Epithelial cell of esophagus (primary cell): Measurements from ENCODE around the gene CHMP1A.

ENCODE experiments used
- DNase-seq: peaks from one replicate; pipeline ENCODE4 v3.0.0; 2010; ENCODE audit warnings: low read depth
- H3K4me3 ChIP-seq: 2 replicates; pipeline ENCODE4 v1.5.1; 2011; ENCODE audit warnings: mild to moderate bottlenecking, low read length, control low read depth
- TF ChIP-seq, protein P1 (sequence below): IDR thresholded peaks from 2 replicates; pipeline ENCODE4 v1.5.1; 2011; ENCODE audit warnings: low read depth, mild to moderate bottlenecking, low read length, control low read depth, inconsistent platforms; ENCODE audit not compliant: insufficient read depth; ENCODE audit errors: missing control alignments

CHMP1A gene

DNA sequence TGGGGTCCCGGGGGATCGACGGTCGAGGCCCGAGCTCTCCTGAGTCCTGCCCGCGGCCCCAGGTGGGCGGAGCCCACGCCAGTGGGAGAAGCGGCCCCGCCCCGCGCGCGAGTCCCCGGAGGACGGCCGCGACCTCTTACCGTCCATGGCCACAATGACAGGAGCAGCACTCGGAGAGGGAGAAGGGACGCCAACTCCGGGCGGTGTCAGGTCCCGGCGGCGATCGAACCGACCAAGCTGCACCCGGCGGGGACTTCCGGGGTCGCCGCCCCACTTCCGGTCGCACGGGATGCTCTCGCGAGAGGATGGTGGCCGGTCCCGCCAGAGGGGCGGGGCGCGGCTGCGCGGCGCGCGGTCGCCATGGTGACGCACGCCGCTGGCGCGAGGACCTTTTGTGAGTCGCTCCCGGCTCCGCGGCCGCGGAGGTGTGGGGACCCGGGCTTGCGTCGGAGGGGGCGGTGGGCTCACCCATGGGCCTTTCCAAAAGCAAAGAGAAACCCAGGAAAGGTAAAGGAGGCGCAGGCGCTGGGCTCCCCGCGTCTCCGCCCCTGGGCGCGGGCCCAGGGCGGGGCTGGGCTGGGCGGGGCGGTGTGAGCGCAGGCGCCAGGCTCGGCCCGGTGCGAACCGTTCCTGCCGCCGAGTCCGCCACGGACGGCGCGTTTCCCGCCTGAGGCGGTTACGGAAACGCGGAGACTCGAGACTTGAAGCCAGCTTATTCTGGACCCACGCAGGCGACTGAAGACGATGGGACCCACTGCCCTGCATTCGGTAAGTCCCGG, at the start of gene CHMP1A, which contains the start of gene SPATA33:
CHMP1A (minus strand) TSS at position 267 of the 779 bp plus-strand sequence; CDS start at position 147, 120 bp downstream.
SPATA33 (plus strand) TSS at position 395 of the 779 bp plus-strand sequence; CDS start at position 471, 76 bp downstream.
- TF ChIP-seq, protein P1, sequence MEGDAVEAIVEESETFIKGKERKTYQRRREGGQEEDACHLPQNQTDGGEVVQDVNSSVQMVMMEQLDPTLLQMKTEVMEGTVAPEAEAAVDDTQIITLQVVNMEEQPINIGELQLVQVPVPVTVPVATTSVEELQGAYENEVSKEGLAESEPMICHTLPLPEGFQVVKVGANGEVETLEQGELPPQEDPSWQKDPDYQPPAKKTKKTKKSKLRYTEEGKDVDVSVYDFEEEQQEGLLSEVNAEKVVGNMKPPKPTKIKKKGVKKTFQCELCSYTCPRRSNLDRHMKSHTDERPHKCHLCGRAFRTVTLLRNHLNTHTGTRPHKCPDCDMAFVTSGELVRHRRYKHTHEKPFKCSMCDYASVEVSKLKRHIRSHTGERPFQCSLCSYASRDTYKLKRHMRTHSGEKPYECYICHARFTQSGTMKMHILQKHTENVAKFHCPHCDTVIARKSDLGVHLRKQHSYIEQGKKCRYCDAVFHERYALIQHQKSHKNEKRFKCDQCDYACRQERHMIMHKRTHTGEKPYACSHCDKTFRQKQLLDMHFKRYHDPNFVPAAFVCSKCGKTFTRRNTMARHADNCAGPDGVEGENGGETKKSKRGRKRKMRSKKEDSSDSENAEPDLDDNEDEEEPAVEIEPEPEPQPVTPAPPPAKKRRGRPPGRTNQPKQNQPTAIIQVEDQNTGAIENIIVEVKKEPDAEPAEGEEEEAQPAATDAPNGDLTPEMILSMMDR: no peak
- H3K4me3 ChIP-seq: peak within 1 kb of the TSS; percentile 95
- DNase-seq: peak; percentile 87

DNA sequence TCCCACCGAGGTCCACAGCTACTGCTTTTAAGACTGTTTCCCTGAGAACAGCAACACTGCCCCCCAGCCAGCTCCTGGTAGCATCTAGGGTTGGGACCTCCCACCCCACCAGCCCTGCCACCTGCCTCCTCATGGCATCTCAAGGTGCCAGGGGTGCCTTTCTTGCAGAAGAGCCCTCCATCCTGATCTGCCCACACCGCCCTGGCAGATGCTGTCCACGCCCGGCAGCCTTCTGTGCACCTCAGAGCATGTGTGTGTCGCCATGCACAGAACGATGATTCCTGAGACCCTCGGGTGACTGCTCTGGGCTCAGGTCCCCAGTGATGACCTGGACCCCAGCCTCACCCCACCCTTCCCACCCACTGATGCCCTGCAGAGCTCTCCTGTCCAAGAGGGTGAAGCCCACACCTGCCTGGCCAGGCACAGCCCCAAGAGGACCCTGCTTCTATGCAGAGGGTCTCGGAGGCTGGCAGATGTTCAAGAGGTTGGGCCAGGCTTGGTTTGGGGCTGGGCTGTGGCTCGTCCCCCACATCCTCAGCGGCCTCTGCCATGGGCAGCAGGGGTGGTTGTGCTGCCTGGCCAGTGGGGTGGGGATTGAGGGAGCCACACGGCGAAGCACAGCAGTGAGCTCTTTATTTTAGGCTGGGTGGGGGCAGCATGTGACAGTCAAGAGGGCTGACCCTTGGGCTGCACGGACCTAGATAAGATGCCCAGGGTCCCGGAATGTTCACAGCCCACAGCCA, 49.2 kb upstream of the CHMP1A start:
- TF ChIP-seq, protein P1: no peak
- no peak for DNase-seq
- H3K4me3 ChIP-seq: no peak overlapping the region

DNA sequence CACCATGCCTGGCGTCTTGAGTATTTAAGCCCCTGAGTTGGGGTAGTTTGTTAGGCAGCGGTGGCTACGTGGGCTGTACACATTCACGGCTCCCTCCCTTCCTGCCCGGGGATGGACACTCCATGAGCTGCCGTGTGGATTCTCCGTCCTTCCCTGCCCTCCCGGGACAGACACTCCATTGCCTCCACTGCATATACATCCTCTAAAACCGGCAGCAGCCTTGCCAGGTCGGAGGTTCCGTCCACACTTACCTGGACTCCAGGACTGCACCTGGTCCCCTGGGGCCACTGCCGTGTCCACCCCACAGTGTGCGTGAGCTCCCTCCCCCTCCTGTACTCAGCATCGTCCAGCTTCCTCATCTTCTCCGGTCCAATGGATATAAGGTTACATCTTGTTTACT, 47.5 kb upstream of the CHMP1A start:
- no peak overlapping the region for H3K4me3 ChIP-seq
- TF ChIP-seq, protein P1: no peak
- DNase-seq: no peak

DNA sequence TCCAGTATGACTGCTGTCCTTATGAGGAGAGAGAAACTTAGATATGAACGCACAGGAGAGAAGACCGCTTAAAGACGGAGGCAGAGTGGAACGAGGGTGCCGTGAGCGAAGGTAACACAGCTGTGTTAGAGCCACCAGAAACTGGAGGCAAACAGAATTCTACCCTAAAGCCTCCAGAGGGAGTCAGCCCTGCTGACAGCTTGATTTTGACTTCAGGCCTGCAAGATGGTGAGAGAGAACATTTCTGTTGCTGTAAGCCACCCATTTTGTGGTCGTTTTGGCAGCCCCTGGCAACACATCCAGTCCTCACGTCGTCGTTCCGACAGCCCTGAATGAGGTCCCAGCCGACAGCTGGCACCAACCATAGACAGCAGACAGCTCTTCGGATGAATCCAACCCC, 46.8 kb upstream of the CHMP1A start:
- H3K4me3 ChIP-seq: no peak overlapping the region
- TF ChIP-seq, protein P1: no peak
- DNase-seq: no peak

DNA sequence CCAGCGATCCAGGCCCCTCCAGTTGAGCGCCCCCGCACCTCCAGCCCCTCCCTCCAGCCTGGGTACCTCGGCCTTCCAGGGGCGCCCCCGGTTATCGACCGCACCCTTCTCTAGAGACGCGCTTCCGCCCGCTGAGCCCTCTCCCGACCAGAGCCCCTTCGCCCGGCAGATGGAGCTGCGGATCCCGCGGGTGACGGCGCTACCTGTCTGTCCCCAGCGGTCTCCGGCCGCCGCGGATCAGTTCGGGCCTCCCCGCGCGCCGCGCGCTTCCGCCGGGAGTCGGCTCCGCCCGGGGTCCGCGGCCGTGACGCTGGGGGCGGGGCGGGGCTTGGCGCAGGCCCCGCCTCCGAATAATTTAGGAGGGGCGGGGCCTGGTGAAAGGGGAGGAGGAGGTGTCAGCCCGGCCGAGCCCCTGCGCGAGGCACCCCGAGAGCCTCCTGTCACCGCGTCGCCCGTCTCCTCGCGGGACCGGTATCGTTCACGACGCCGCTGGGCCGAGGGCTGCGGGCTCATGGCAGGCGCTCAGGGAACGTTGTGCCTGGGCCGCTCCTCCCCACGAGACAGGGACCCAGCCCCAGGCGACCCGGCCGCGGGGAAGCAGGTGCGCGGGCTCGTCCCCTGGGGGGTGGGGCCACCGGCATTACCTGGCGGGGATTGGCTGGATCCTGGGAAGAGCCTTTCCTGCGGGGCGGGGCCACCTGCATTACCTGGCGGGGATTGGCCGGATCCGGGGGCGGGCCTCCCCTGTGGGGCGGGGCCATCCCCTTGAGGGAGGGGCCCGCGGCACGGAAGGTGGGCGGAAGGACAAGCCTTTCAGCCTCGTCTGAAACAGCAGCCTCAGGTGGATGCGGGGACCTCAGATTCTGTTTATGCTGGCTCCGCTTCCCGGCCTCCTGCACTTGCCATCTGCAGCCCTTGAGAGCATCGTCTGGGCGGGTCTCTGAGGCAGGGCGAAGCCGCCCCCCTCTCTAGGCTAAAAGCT, 44.2 kb upstream of the CHMP1A start, which contains the start of gene SPATA2L:
SPATA2L (minus strand) TSS at position 281 of the 982 bp plus-strand sequence. CDS start 473 bp downstream, outside the sequence.
- DNase-seq: peak; percentile 98
- H3K4me3 ChIP-seq: peak within 1 kb of the TSS; percentile 65
- TF ChIP-seq, protein P1: no peak

DNA sequence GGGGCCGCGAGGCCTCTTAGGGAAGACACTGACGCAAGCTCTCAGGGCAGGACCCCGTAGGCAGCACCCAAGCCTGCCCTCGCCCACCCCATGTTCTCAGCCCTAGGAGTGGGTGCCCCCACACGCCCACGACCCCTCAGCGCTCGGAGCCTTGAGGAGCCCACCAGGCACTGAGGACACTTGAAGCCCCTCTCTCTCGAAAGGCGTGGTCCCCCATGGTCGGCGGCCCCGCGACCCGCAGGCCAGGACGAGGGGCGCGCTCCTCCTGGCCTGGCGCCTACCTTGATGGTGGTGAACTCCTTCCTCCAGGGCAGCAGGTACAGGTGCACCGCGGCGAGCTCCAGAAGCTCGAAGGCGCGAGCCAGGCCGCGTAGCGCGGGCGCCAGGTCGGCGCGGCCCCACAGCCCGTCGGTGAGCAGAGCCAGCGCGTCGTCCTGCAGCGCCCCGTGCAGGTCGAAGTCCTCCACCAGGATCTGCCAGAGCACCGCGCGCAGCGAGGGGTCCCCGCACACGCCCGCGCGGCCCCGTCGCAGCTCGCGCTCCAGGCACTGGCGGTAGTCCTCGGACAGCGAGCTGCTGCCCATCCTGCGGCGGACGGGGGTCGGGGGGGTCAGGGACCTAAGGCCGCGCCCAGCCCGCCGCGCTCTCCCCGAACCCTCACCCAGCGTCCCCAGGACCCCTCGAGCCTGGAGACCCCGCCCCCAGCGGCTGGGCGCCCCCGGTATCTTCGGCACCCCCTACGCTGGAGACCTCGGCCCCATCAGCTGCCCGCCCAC, 43.3 kb upstream of the CHMP1A start:
- TF ChIP-seq, protein P1: no peak
- H3K4me3 ChIP-seq: peak overlapping the region; percentile 65
- DNase-seq: peak; percentile 85
